ENCODE results near the gene FARS2. TPM values are rescaled to one million over a fixed set of nuclear protein-coding genes. Genes with fewer than 3 reads are reported as not detected.

Gene FARS2
- total and polyA plus RNA-seq, 2 donors (not counting 1 experiment from before 2014, with no cell fraction given): 11.0 to 18.5 TPM

GRCh38 chr6:5464099-5464885, 203.0 kb downstream of the FARS2 start:
- peak in 1 of 2 donors; percentile 55 for DNase-seq (ENCODE audit: low read depth in 2 of 2)
- no peak overlapping the region for H3K4me2 ChIP-seq (ENCODE audit: extremely low read depth, insufficient read depth, low read length)

GRCh38 chr6:5466281-5467136, 205.2 kb downstream of the FARS2 start:
- H4K20me1 ChIP-seq (ENCODE audit: control insufficient read depth, extremely low read depth, insufficient read depth, low read length): peaks cover 2% of the 10 kb centered on the region
- no peaks in the 10 kb centered on the region for H3K79me2 ChIP-seq (ENCODE audit: control insufficient read depth, insufficient read depth, low read length)
- no peak overlapping the region for H3K27ac ChIP-seq (ENCODE audit: insufficient read depth, low read length)
- H3K4me2 ChIP-seq (ENCODE audit: extremely low read depth, insufficient read depth, low read length): peak overlapping the region; percentile 29
- TF ChIP-seq EZH2 (IDR thresholded peaks at IDR 0.05; ENCODE audit: low read length, missing control alignments) (no peak), CTCF (conservative IDR thresholded peaks at IDR 0.05 in 1 of 2, IDR thresholded peaks at IDR 0.05 in 1 of 2; ENCODE audit: low read depth in 1 of 2, low read length in 2 of 2) (no peak)
- H3K4me1 ChIP-seq (ENCODE audit: control insufficient read depth, extremely low read depth, insufficient read depth, low read length): no peaks in the 10 kb centered on the region
- peak; percentile 52 to 70 for DNase-seq (ENCODE audit: low read depth in 2 of 2)
- no peaks in the 10 kb centered on the region for H3K36me3 ChIP-seq (ENCODE audit: control insufficient read depth, insufficient read depth, low read length)
- H3K4me3 ChIP-seq (replicated peaks in 1 of 4; ENCODE audit: control extremely low read depth in 1 of 4, insufficient read depth in 1 of 4, low read depth in 3 of 4, low read length in 4 of 4): no peak overlapping the region
- H2AFZ ChIP-seq (ENCODE audit: low read length): no peak overlapping the region
- no peaks in the 10 kb centered on the region for H3K9me3 ChIP-seq (ENCODE audit: control insufficient read depth, insufficient read depth, low read depth, low read length)
- no peaks in the 10 kb centered on the region for H3K27me3 ChIP-seq (ENCODE audit: control insufficient read depth, insufficient read depth, low read length)
- H3K9ac ChIP-seq (ENCODE audit: insufficient read depth, low read length): no peak overlapping the region

More at GRCh38 chr6:5464099-5464885, 203.0 kb downstream of the FARS2 start:
- Histone ChIP-seq H3K27me3 (ENCODE audit: control insufficient read depth, insufficient read depth, low read length) (no peaks in the 10 kb centered on the region), H3K79me2 (ENCODE audit: control insufficient read depth, insufficient read depth, low read length) (no peaks in the 10 kb centered on the region), H3K27ac (ENCODE audit: insufficient read depth, low read length) (no peak overlapping the region), H3K4me3 (replicated peaks in 1 of 4; ENCODE audit: control extremely low read depth in 1 of 4, insufficient read depth in 1 of 4, low read depth in 3 of 4, low read length in 4 of 4) (no peak overlapping the region), H3K9me3 (ENCODE audit: control insufficient read depth, insufficient read depth, low read depth, low read length) (no peaks in the 10 kb centered on the region), H3K36me3 (ENCODE audit: control insufficient read depth, insufficient read depth, low read length) (no peaks in the 10 kb centered on the region), H4K20me1 (ENCODE audit: control insufficient read depth, extremely low read depth, insufficient read depth, low read length) (peaks cover 2% of the 10 kb centered on the region), H3K9ac (ENCODE audit: insufficient read depth, low read length) (no peak overlapping the region), H3K4me1 (ENCODE audit: control insufficient read depth, extremely low read depth, insufficient read depth, low read length) (no peaks in the 10 kb centered on the region), H2AFZ (ENCODE audit: low read length) (no peak overlapping the region)
- no peak for TF ChIP-seq EZH2 (IDR thresholded peaks at IDR 0.05; ENCODE audit: low read length, missing control alignments)
- TF ChIP-seq CTCF (conservative IDR thresholded peaks at IDR 0.05 in 1 of 2, IDR thresholded peaks at IDR 0.05 in 1 of 2; ENCODE audit: low read depth in 1 of 2, low read length in 2 of 2): no peak

- H3K9ac ChIP-seq (ENCODE audit: insufficient read depth, low read length): no peak overlapping the region
- H2AFZ ChIP-seq (ENCODE audit: low read length): no peak overlapping the region
- DNase-seq (ENCODE audit: low read depth in 2 of 2): peak in 1 of 2 donors; percentile 35
- TF ChIP-seq CTCF (conservative IDR thresholded peaks at IDR 0.05 in 1 of 2, IDR thresholded peaks at IDR 0.05 in 1 of 2; ENCODE audit: low read depth in 1 of 2, low read length in 2 of 2): no peak
- TF ChIP-seq EZH2 (IDR thresholded peaks at IDR 0.05; ENCODE audit: low read length, missing control alignments): no peak
- no peaks in the 10 kb centered on the region for H3K4me1 ChIP-seq (ENCODE audit: control insufficient read depth, extremely low read depth, insufficient read depth, low read length)
- no peaks in the 10 kb centered on the region for H3K27me3 ChIP-seq (ENCODE audit: control insufficient read depth, insufficient read depth, low read length)
- no peaks in the 10 kb centered on the region for H4K20me1 ChIP-seq (ENCODE audit: control insufficient read depth, extremely low read depth, insufficient read depth, low read length)
- H3K4me2 ChIP-seq (ENCODE audit: extremely low read depth, insufficient read depth, low read length): no peak overlapping the region
- H3K27ac ChIP-seq (ENCODE audit: insufficient read depth, low read length): no peak overlapping the region
- no peaks in the 10 kb centered on the region for H3K9me3 ChIP-seq (ENCODE audit: control insufficient read depth, insufficient read depth, low read depth, low read length)
- H3K4me3 ChIP-seq (replicated peaks in 1 of 4; ENCODE audit: control extremely low read depth in 1 of 4, insufficient read depth in 1 of 4, low read depth in 3 of 4, low read length in 4 of 4): no peak overlapping the region
- no peaks in the 10 kb centered on the region for H3K36me3 ChIP-seq (ENCODE audit: control insufficient read depth, insufficient read depth, low read length)
- no peaks in the 10 kb centered on the region for H3K79me2 ChIP-seq (ENCODE audit: control insufficient read depth, insufficient read depth, low read length)
These were observed 207.3 kb downstream of the FARS2 start for GRCh38 chr6:5468586-5468985.

Measured in fibroblast of lung (primary cell).